NOMO-1 treated with DMSO at 0.1 percent for 48 hours (cell line): ENCODE results near the gene GP1BA.

Experiments used
- DNase-seq: peaks from one replicate; lab custom pipeline; 2025; ENCODE audit not compliant: unreplicated experiment; lab: John Stamatoyannopoulos, UW

GP1BA gene

GRCh38 chr17:4937553-4937952 lies 5.5 kb downstream of the GP1BA start:
- no peak for DNase-seq

GRCh38 chr17:4938069-4938491 lies 6.0 kb downstream of the GP1BA start:
- no peak for DNase-seq

- DNase-seq: peak; percentile 20
Measured at GRCh38 chr17:4938688-4939545, 6.8 kb downstream of the GP1BA start.

- no peak for DNase-seq
Measured at GRCh38 chr17:4939546-4939795, 7.4 kb downstream of the GP1BA start.

DNA sequence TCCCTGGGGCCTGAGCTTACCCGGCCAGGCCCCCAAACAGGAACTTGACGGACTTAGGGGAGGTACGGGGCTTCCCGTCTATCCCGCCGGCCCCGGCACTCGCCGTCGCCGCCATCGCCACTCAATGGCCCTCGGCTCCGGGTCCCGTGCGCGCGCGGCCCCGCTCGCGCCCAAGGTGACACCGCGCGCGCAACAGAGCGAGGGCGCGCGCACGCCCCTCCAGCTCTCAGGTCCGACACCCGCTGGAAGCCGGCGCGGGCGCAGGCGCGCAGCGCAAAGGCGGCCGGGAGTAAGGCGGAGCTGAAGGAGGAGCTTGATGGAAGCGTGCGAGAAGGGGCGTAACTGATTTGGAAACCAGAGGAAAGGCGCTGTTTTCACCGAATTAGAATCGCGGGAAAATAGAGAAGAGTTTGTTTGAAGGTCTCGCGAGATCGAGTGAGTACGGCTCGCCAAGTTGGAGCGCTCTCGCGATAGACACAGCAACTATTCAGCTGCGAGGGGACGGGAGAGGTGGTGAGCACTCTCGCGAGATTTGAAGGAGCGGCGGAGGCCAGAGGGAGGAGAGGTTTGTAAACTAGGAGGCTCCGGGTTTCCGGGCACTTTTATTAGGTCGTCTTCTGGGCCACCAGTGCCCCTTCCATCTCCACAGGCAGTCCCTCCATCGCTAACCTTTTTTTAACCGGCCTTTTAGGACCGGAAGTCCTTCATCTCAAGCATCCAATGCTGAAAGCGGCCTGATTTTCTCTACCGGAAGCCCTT lies 7.9 kb downstream of the GP1BA start, which contains the start of the genes RNF167 and SLC25A11:
Gene RNF167, plus strand, starts transcription at position 473 of the 759 bp plus-strand sequence. CDS start 642 bp downstream, outside the sequence.
Gene SLC25A11, minus strand, starts transcription at position 251 of the 759 bp plus-strand sequence. Its CDS starts 136 bp downstream, at position 115.
- peak; percentile 100 for DNase-seq

DNA sequence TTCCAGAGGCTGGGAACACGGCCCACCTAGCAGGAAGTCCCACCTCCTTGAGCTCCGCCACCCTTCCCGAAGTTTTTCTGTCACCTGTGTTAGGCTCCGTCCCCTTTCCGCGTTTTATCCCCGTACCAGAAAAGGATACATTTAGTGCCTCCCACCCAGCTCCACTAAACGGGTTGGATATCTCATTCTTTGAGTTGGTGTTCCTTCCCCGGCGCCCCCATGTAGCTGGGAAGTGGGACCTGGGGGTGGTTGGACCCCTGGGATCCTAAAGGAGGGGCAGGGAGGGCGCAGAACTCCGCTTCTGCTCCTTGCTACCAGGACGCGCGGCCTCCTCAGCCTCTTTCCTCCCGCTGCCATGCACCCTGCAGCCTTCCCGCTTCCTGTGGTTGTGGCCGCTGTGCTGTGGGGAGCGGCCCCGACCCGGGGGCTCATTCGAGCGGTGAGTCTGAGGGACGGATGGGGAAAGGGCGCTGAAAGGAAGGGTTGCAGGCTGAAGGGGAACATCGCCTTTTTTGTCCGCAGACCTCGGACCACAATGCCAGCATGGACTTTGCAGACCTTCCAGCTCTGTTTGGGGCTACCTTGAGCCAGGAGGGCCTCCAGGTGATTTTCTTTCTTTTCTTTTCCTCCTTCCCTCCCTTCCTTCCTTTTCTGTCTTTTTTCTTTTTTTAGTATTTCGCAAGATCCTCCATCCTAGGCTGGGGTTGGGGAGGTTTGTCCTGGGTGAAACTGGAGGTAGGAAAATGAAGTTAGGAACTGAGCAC lies 8.7 kb downstream of the GP1BA start:
- DNase-seq: no peak

GRCh38 chr17:4941319-4941610 lies 9.2 kb downstream of the GP1BA start:
- no peak for DNase-seq

DNA sequence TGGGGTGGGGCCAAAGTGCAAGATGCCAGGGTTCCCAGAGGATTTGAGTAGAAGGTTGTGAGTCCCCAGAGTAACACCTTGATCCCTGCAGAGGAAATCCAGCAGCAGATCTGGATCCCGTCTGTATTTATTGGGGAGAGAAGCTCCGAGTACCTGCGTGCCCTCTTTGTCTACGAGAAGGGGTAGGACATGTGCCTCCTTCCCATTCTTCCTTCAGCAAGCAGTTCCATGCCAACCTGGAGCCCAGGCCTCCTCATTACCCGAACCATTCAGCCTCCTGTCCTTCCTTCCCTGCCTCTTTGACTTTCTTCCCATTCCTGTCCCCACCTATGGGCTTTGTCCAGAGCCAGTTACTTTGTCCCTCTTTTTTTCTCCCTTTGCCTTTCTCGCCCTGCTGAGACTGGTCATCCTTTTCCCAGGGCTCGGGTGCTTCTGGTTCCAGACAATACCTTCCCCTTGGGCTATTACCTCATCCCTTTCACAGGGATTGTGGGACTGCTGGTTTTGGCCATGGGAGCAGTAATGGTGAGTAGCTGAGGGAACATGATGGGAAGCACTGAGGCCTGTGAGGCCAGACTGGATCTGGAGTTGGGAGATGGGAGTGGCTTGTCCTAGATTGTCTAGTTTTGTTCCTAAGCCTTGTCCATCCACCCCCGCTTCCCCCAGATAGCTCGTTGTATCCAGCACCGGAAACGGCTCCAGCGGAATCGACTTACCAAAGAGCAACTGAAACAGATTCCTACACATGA lies 10.9 kb downstream of the GP1BA start:
- DNase-seq: no peak

- DNase-seq: peak; percentile 84
Measured at GRCh38 chr17:4944163-4944553, 12.1 kb downstream of the GP1BA start.

GRCh38 chr17:4944554-4945175 lies 12.6 kb downstream of the GP1BA start:
- DNase-seq: no peak

DNA sequence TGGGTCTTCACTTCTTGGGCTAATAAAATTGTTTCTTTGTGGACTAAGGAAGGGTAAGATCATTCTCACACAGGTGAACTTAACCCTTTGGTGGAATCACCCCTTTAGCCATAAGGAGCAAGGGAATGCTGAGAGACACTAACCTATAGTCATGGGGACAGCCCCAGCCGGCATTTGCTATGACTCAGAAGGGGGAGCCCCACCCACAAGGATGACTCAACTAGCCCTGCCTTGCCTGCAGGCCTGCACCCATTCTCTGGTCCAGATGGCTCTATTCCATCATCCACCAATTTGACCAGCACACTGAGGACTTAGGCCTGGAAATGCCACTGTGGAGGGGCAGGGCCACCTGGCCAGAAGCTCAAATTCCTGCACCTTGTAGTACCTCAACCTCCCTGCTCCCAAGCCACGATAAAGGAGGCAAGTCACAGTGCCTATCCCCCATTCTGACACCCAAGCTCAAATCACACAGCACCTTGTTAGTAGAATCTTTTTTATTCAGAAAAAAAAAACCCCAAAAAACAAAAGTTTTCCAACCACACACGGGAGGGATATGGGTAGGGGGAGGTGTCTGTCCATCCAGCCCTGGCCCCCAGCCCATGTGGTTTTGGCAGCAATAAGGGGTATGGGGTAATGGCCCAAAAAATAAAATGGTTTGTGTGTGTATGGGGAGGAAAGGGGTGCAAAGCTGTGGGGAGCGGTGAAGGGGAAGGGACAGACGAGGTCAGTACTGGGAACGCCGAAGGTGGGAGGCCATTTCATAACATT lies 13.3 kb downstream of the GP1BA start:
- peak; percentile 75 for DNase-seq

DNA sequence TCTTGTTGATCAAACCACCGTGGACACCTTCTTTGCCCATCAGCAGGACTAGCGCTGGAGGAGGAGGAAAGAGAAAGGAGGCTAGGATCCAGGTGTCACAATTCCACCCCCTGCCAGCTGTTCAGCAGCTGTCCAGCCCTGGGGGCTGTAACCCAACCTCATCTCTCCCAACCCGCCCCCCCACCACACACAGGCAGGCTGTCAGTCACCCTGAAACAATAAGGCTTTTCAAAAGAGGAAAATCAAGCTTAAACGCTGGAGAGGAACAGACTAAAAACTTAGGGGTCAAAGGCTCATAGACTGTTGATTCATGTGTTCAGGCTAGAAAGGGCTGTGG lies 13.8 kb downstream of the GP1BA start:
- DNase-seq: no peak

DNA sequence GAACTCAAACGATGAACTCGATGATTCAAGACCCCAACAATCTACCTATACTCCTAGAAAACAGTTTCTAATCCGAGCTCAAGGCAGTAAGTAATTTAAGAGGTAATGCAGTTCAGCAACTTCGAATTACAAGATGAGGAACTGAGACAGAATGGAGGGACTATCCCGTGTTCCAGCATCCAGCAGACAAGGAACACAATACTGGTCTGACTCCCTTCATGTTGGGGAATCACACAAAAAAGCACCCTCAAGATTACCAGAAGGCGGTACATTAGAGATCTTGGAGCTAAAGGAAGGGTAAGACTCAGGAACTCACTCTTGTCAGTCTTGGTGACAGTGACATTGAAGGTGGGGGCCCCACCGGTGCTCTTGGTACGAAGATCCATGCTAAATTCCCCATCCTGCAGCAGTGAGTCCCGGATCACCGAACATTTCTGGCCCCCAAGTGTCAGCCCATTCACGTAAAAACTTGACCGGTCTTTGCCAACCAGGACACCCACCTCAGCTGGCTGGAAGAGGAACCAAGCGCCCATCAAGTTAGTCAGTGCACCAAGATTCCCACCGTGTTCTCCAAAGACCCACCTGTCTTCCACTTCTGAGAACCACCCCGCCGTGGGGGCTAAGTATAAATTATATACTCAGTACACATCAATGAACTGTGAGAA lies 14.4 kb downstream of the GP1BA start:
- DNase-seq: no peak

DNA sequence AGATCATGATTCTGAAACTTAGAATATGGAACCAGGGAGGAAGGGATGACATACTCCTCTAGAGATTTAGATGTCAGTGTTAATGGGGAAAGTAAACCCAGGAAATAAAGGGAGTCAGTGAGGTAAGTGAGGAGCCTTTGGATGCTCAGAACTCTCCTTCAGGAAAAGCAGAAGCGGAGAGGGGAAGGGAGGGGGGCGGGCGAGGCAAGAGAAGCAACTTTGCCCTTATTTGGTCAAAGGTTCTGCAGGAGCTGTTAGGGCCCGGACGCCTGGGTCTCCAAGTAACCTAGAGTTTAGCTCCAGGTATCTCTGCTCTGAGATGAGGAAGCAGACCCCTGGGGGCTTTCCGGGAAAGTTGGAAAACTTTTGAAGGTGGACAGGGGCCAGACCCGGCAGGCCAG lies 14.9 kb downstream of the GP1BA start:
- DNase-seq: peak; percentile 37

DNA sequence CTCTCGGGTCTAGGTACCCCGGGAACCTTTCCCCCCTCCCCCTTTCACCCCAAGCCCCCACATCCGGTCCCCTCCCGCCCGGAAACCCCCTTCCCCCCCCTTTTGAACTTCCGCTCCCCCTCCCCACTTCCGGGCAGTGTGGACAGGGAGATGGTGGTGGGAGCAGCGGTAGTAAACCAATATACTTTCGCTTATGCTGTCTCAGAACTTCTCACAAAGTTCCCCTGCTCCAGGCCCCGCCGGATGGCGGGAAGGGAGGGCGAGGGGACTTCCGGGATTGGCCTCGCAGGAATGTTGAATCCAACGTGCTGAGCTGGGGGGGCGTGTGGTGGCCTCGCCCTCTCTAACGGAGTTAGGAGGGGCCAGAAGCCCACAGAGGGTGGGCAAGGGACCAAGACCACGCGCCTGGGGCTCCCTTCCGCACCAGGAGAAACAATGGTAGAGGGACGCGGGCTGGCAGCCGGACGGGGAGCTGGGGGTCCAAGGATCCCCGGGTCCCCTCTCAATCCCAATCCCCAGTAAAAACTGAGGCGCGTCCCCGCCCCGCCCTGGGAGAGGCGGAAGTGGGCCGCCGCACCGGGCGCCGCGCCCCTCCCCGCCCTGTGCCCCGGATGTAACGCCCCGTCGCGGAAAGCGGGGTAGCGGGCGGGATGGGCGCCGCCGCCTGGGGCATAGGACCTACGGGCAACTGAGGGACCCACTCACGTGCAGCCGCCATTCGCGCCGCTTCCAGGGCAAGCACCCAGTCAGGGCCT lies 15.5 kb downstream of the GP1BA start:
- DNase-seq: peak; percentile 33

GRCh38 chr17:4948166-4948930 lies 16.3 kb downstream of the GP1BA start, which contains the start of gene PFN1:
Gene PFN1 (minus strand): TSS chr17:4948530. CDS start chr17:4948394, 136 bp downstream.
- peak; percentile 95 for DNase-seq

DNA sequence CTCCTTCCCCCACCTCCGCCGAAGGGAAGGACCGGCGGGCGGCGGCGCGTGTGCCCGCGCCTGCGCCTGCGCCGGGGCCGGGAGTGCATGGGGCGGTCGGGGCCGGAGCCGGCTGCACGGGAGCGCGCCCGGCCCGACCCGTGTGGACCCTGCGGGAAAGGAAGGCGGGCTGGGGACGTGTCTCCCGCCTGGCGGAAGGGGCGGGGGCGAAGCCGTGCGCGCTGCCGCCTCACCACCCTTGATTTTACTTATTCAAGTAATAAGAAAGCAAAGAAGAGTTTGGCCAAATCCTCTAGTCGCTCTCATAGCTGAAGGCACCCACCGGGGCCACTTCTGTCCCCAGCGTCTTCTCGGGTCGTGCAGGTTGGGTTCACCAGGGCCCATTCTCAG lies 16.8 kb downstream of the GP1BA start:
- DNase-seq: peak; percentile 89
